Glutamatergic neuron (in vitro differentiated cells): ENCODE measurements around the gene PXDN. TPM values are rescaled to one million over a fixed set of nuclear protein-coding genes. Genes with fewer than 3 reads are reported as not detected.
A peak's percentile ranks its signal among the peaks of the same experiment; 100 is the strongest.

ENCODE experiments used
- DNase-seq: peaks from one replicate; pipeline ENCODE4 v3.0.0; 2022
- H3K27ac Mint-ChIP-seq: one replicate; pipeline ENCODE4 v1.8.0; 2020; ENCODE audit warnings: mild to moderate bottlenecking, mixed read lengths, inconsistent platforms; ENCODE audit not compliant: unreplicated experiment
- H3K27me3 Mint-ChIP-seq: one replicate; pipeline ENCODE4 v1.8.0; 2020; ENCODE audit warnings: mild to moderate bottlenecking, moderate library complexity, mixed read lengths, inconsistent platforms; ENCODE audit not compliant: unreplicated experiment
- H3K36me3 Mint-ChIP-seq: one replicate; pipeline ENCODE4 v1.8.0; 2020; ENCODE audit warnings: mild to moderate bottlenecking, mixed read lengths, inconsistent platforms; ENCODE audit not compliant: unreplicated experiment
- H3K4me1 Mint-ChIP-seq: one replicate; pipeline ENCODE4 v1.8.0; 2020; ENCODE audit warnings: mild to moderate bottlenecking, low read depth, mixed read lengths, inconsistent platforms; ENCODE audit not compliant: unreplicated experiment
- H3K4me3 Mint-ChIP-seq: one replicate; pipeline ENCODE4 v1.8.0; 2020; ENCODE audit warnings: mild to moderate bottlenecking, mixed read lengths, inconsistent platforms; ENCODE audit not compliant: unreplicated experiment
- H3K9me3 Mint-ChIP-seq: one replicate; pipeline ENCODE4 v1.8.0; 2020; ENCODE audit warnings: mild to moderate bottlenecking, moderate library complexity, mixed read lengths, inconsistent platforms; ENCODE audit not compliant: unreplicated experiment
- total RNA-seq: library from RNA; stranded (reverse); fragmentation: NEBNext Ultra II Directional; extraction: Animal tissue kit (Norgen Biotek cat#: 25700); gene quantifications from one replicate; pipeline ENCODE4 v1.2.1, GENCODE V29; 2021; ENCODE audit not compliant: unreplicated experiment
- TF ChIP-seq, protein P1 (sequence below): fragments of 200-600 bp; sonication (generic); IDR thresholded peaks from one replicate; pipeline ENCODE4 v1.5.0; 2021; ENCODE audit not compliant: partially characterized antibody, unreplicated experiment

Gene PXDN
- total RNA-seq, 1 donor from 2014 or later = 226 TPM

- peaks cover 22% of the 10 kb centered on the region for H3K27me3 Mint-ChIP-seq
- H3K9me3 Mint-ChIP-seq = peaks cover 23% of the 10 kb centered on the region
- H3K27ac Mint-ChIP-seq = peak overlapping the region; percentile 23
- peak overlapping the region; percentile 45 for H3K4me3 Mint-ChIP-seq
- H3K4me1 Mint-ChIP-seq = peaks cover 26% of the 10 kb centered on the region
- no peak for DNase-seq
- H3K36me3 Mint-ChIP-seq = peaks cover 6% of the 10 kb centered on the region
- TF ChIP-seq, protein P1, sequence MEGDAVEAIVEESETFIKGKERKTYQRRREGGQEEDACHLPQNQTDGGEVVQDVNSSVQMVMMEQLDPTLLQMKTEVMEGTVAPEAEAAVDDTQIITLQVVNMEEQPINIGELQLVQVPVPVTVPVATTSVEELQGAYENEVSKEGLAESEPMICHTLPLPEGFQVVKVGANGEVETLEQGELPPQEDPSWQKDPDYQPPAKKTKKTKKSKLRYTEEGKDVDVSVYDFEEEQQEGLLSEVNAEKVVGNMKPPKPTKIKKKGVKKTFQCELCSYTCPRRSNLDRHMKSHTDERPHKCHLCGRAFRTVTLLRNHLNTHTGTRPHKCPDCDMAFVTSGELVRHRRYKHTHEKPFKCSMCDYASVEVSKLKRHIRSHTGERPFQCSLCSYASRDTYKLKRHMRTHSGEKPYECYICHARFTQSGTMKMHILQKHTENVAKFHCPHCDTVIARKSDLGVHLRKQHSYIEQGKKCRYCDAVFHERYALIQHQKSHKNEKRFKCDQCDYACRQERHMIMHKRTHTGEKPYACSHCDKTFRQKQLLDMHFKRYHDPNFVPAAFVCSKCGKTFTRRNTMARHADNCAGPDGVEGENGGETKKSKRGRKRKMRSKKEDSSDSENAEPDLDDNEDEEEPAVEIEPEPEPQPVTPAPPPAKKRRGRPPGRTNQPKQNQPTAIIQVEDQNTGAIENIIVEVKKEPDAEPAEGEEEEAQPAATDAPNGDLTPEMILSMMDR = no peak
These were observed 3.0 kb upstream of the PXDN start for GRCh38 chr2:1747065-1747941.

- DNase-seq = no peak
- Mint-ChIP-seq H3K4me1 (peaks cover 34% of the 10 kb centered on the region), H3K27ac (peak overlapping the region; percentile 62), H3K9me3 (peaks cover 25% of the 10 kb centered on the region), H3K36me3 (peaks cover 6% of the 10 kb centered on the region), H3K4me3 (peak overlapping the region; percentile 45), H3K27me3 (peaks cover 29% of the 10 kb centered on the region)
- TF ChIP-seq, protein P1 = no peak
These were observed 2.1 kb upstream of the PXDN start for GRCh38 chr2:1746174-1747064.

DNA sequence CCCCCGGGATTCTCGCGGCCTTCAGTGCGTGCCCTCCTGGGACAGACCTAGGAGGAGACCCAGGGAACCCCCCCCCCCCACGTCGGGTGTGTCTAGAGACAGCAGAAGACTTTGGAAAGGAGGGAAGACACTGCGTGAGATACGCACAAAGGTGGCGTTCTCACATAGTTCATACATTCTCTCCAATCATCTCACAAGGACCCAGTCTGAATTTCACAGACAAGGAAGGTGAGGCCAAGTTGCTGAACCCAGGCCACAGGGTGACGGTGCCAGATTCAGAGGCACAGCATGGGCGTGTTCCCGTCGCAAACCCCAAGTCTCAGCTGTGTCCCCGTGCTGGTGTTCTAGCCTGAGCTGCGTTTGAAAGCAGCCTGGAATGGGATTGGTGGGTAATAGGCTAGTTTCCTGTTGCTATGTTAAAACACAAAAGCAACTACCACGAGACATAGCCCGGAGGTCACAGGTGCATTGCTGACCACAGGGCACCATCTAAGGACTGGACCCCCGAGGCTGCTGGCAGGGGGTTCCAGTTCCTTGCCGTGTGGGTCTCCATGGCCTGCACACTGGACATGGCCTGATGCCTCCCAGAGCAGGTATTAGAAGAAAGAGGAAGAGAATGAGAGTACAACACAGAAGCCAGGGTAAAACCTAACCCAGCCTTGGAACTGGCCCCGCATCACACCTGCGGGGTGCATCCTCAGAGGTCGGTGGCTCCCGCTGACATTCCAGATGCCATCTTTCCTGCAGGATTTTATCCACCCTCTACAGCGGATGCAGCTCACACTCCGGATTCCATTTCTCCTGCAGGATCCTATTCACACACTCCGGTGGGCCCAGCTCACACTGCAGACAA, 1.1 kb upstream of the PXDN start:
- peaks cover 27% of the 10 kb centered on the region for H3K27me3 Mint-ChIP-seq

GRCh38 chr2:1744151-1744445, 217 bp downstream of the PXDN start:
- Mint-ChIP-seq H3K4me3 (no peak overlapping the region), H3K9me3 (peaks cover 27% of the 10 kb centered on the region), H3K4me1 (peaks cover 40% of the 10 kb centered on the region), H3K36me3 (peaks cover 6% of the 10 kb centered on the region), H3K27ac (peak overlapping the region; percentile 66), H3K27me3 (peaks cover 28% of the 10 kb centered on the region)
- TF ChIP-seq, protein P1 = no peak
- DNase-seq = peak; percentile 71

More for the DNA sequence above, 1.1 kb upstream of the PXDN start:
- Mint-ChIP-seq H3K9me3 (peaks cover 27% of the 10 kb centered on the region), H3K4me1 (peaks cover 35% of the 10 kb centered on the region), H3K4me3 (peak overlapping the region; percentile 94), H3K27ac (peak overlapping the region; percentile 90), H3K36me3 (peaks cover 6% of the 10 kb centered on the region)
- TF ChIP-seq, protein P1 = no peak
- no peak for DNase-seq
